GM21619 (cell line): ENCODE results near the gene LSM14A.

Source experiments
- ATAC-seq: cut with Tn5 transposase; IDR thresholded peaks from one replicate; pipeline ENCODE4 v1.9.1; 2021; ENCODE audit not compliant: unreplicated experiment

LSM14A gene

DNA sequence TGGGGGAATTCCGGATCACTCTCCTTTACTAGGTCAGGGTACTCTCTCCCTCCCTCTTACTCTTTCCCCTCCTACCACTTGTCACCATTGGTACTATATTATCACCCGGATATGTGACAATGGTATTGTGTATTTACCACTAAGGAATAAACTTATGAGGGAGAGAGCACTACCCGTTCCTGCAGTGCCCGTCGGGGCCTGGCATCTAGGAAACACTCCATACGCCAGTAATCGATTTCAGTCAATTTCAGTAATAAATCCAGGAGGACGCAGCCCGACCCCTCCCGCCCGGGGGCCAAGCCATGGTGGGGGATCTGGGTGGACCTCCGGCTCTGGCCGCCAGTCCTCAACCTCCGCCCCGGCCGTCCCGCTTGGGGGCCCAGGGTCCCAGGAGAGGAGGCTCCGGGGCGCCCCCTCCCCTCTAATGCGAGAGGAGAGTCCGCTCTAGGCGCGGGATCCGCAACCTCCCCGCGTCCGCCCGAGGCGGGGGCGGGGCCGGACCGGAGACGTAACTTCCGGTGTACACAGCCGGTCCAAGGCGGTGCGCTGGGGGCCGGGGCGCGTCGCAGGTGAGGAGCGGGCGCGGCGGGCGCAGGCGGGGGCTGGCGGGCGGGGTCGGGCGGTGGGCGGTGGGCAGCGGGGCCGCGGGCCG is 81.9 kb downstream of the LSM14A start, which contains the start of gene GARRE1:
GARRE1 (plus strand) TSS at position 509 of the 652 bp plus-strand sequence. CDS start 45,920 bp downstream, outside the sequence.
- peak; percentile 87 for ATAC-seq

DNA sequence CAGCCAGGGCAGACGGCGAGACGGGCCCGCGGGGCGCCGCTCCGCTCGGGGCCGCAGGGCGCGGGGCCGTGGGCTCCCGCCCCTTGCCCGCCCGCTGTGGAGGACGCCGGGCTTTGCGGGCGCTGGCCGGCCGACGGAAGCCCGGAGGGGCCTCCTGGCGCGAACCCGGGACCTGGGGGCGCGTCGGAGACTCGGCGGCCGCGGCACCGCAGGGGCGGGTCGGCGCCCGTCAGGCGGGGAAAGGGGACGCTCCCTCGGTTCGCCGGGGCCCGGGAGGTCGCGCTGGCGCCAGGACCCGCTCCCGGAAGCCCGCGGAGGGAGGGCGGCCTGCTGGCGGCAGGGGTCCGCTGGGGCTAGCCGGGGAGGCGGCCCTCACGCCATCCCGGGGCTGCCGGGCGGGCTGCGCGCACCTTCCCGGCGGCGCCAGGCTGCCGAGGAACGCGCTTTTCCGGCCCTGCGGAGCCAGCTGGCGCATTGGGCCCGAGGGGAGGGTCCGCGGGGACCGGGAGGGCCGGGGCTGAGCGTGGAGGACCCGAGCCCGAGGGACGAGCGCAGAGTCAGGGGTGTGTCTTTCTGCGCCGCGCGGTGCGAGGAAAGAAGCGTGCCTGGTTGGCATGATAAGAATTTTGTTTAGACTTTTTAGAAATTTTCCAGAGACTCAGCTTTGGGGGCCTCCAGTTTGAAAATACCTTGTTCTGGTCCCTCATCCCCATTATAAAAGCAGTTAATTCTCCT is 82.6 kb downstream of the LSM14A start:
- ATAC-seq: peak; percentile 44

- ATAC-seq: no peak
Observed at GRCh38 chr19:34255546-34255945, 83.2 kb downstream of the LSM14A start.

GRCh38 chr19:34256835-34257558 is 84.7 kb downstream of the LSM14A start:
- no peak for ATAC-seq

DNA sequence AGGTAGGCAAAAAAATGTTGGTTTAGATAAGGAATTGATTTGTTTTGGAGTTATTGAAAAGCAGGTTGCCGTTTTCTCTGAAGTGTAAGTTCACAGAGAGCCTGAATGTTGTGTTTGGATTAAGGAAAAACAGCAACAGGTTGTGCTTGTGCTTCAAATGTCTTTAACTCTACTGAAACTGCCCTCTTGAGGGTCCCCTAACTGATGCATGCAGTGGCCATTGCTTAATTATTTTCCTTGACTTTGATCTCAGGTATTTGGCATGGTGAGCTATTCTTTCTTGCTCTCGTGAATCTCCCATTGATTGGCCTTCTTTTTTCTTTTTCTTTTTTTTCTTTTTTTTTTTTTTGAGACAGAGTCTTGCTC is 85.2 kb downstream of the LSM14A start:
- ATAC-seq: no peak

DNA sequence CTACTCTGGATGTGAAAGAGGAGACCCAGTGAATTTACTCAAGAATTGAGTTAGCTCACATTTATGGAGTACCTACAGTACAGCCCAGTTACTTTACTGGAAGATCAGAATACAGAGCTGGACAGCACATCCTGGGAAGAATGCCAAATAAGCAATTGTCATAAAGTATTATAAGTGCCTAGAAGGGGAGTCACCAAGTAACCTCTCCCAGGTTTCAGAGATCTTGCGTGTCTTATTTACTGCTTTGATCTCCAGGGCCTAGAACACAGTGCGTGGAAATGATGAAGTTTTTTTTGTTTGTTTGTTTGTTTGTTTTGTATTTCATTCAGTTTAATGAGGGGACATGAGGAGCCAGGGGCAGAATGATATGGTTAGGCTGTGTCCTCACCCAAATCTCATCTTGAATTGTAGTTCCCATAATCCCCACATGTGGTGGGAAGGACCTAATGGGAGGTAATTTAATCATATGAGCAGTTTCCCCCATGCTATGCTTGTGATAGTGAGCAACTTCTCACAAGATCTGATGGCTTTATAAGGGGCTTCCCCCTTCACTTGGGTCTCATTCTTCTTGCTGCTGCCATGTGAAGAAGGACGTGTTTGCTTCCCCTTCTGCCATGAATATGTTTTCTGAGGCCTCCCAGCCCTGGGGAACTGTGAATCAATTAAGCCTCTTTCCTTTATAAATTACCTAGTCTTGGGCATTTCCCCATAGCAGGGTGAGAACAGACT is 87.2 kb downstream of the LSM14A start:
- ATAC-seq: no peak

- no peak for ATAC-seq
Observed at GRCh38 chr19:34260771-34261173, 88.5 kb downstream of the LSM14A start.

DNA sequence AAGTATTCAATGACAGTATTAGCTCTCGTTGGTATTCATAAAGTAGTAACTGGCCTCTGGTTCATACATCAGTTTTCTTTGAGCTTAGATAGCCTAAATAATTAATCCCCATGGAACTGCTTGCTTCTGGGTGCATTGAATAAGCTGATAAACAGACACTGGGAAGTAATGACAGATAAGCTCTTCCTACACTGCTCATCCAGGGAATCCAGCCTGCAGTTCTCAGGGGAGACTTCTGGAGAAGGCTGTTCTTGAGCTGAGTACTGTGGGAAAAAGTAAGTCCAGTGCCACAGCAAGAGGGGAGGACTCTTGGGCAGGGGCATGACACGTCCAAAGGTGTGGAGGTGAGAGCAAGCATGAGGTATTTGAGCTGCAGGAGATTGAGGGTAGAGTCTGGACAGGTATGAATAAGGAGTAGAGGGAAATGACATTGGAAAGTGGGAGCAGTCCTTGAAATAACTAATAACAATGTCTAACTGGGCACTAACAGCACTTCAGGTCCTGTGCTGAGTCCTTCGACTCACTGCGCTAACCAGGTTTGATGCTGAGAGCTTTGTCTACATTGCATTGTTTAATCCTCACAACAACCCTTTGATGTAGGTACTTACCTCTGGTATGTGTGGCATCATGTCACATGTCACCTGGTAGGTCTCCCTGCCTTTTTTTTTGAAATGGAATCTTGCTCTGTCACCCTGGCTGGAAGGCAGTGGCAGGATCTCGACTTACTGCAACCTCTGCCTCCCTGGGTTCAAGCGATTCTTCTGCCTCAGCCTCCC is 89.2 kb downstream of the LSM14A start:
- no peak for ATAC-seq

DNA sequence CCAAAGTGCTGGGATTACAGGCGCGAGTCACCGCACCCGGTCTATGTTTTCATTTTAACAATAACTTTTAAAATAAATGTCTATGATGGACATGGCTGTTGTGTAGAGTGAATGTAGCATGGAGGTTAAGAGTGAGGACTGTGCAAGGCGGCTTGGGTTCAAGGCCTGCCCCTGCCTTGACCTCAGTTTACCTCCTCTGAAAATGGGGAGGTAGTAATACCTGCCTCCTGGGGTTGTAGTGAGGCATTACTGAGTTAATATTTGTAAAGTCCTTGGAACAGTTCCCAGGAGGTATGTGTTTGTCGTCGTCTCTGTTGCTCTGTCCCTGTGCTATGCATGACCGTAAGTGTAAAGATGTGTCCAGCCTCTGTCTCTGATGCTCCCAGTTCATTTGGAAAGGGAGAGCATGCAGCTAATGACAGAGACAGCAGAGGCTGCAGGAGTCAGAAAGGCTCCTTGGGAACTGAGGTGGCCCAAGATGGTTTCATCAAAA is 91.5 kb downstream of the LSM14A start:
- no peak for ATAC-seq

DNA sequence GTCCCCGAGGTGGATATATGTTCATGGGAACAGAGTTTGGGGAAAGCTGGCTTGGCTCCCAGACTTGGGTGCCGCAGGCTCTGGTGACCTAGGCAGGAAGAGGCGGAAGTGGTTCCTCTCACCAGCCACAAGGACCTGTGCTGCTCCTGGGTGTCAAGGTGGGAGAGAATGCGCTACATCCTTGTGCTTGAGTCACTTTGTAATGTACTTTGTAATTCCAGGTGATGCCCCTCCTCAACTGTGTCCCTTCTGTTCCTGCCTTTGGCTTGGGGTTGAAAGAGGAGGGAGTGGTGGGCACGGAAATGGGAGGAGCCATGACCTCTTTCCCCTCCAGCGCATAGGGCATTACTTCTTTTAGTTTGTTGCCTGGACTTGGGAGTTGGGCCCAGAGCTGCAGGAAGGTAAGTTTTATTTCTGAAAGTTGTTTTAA is 92.9 kb downstream of the LSM14A start:
- ATAC-seq: no peak

- no peak for ATAC-seq
Observed at GRCh38 chr19:34269081-34269480, 96.8 kb downstream of the LSM14A start.

- no peak for ATAC-seq
Observed at GRCh38 chr19:34269489-34269888, 97.2 kb downstream of the LSM14A start.

GRCh38 chr19:34269968-34270621 is 97.8 kb downstream of the LSM14A start:
- ATAC-seq: peak; percentile 73

DNA sequence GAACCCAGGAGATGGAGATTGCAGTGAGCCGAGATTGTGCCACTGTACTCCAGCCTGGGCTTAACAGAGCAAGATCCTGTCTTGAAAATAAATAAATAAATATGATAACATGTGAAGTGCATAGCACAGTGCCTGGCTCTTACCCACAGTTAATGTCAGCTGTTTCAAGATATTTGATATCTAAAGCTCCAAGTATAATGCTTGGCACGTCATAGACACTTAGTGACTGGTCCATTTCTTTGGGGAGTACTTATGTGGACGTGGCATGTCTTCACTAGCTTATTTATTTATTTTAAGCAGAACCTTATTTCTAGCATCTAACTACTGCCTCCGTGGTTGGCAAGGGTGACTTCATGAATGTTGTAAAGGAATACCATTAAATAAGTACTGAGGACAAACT is 100.8 kb downstream of the LSM14A start:
- ATAC-seq: no peak

DNA sequence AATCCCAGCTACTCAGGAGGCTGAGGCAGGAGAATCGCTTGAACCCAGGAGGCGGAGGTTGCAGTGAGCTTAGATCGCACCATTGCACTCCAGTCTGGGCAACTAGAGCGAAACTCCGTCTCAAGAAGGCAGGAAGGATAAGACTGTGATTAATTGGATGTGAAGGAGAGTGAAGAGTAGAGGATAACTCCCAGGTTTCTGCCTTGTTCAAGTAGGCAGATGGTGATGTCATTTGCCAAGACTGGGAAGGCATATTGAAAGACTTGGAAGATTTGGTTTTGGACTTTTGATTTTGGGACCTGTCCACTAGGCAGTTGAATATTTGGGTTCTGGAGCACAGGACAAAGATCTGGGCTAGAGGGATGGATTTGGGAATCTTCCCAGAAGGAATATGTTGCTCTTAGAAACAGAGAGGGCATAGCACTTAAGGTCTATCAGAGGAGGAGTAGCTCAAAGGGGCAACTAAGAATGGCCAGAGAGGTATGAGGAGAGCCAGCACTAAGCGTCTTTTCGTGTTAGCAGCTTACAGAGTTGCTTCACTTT is 102.1 kb downstream of the LSM14A start:
- ATAC-seq: no peak

DNA sequence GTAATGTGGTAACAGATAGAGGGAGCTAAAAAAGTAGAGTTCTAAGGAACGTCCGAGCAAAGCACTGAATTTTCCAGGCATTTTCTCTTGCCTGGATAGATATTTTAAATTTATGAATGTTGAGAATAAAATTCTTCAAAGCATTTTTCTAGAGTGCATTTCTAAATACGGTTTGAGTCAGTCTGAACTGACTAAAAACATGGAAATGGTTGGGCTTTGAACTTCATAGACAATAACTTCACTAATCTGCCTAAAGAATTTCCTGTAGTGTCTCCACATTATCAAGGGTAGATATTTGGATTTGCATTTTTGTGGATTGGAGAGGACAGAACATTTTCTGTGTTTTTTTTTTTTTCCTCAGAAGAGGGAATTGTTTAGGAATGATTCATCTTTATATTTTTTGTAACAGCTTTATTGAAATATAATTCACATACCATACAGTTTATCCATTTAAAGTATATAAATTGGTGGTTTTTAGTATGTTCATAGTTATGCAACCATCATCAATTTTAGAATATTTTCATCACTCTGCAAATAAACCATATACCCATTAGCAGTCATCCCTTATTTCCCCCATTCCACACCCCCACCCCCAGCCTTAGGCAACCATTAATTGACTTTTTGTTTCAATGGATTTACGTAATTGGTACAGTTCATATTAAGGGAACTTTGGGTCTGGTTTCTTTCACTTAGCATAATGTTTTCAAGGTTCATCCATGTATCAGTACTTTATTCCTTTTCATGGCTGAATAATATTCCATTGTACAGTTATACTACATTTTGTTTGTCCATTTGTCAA is 102.7 kb downstream of the LSM14A start:
- no peak for ATAC-seq

- ATAC-seq: no peak
Observed at GRCh38 chr19:34275705-34276104, 103.4 kb downstream of the LSM14A start.

- no peak for ATAC-seq
Observed at GRCh38 chr19:34276614-34277013, 104.3 kb downstream of the LSM14A start.

DNA sequence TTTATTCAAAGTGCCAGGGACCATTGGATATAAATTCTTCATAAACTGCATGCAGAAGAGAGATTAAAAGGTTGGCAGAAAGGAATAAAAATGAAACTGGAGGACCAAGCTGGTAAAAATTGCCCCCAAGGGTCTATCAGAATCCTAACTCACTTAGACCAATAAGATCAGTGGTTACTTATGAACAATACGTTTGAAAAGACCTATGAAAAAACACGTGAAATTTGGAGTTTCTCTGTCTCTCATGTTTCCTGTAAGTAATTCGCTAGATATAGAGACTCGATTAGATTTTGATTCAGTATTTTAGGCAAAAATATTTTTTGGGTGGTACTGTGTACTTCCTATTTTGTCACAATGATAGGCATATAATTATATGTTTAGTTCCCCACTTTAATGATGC is 104.9 kb downstream of the LSM14A start:
- no peak for ATAC-seq
